Measurements from ENCODE around the gene GPA33.

Gene GPA33

GRCh38 chr1:167056529-167057231 lies 33.5 kb downstream of the GPA33 start:
- Histone ChIP-seq H3K27me3 (replicated peaks; ENCODE audit: control insufficient read depth, insufficient read depth, low read length) (no peaks in the 10 kb centered on the region; the same call in 1 of the 2 replicates), H3K36me3 (ENCODE audit: control insufficient read depth, insufficient read depth, low read length) (no peaks in the 10 kb centered on the region), H3K4me3 (replicated peaks; ENCODE audit: low read depth, low read length) (no peak overlapping the region)
- no peak for TF ChIP-seq CTCF (IDR thresholded peaks at IDR 0.05; ENCODE audit: insufficient read depth, low read length, poor library complexity, severe bottlenecking)
- no peak for DNase-seq (ENCODE audit: extremely low read depth, insufficient read length)

GRCh38 chr1:167054946-167055630 lies 35.1 kb downstream of the GPA33 start:
- Histone ChIP-seq H3K36me3 (ENCODE audit: control insufficient read depth, insufficient read depth, low read length) (no peaks in the 10 kb centered on the region), H3K27me3 (replicated peaks; ENCODE audit: control insufficient read depth, insufficient read depth, low read length) (no peaks in the 10 kb centered on the region; the same call in 1 of the 2 replicates), H3K4me3 (replicated peaks; ENCODE audit: low read depth, low read length) (no peak overlapping the region)
- no peak for TF ChIP-seq CTCF (IDR thresholded peaks at IDR 0.05; ENCODE audit: insufficient read depth, low read length, poor library complexity, severe bottlenecking)
- DNase-seq (ENCODE audit: extremely low read depth, insufficient read length) = no peak

- Histone ChIP-seq H3K27me3 (replicated peaks; ENCODE audit: control insufficient read depth, insufficient read depth, low read length) (no peaks in the 10 kb centered on the region; the same call in 1 of the 2 replicates), H3K36me3 (ENCODE audit: control insufficient read depth, insufficient read depth, low read length) (no peaks in the 10 kb centered on the region), H3K4me3 (replicated peaks; ENCODE audit: low read depth, low read length) (no peak overlapping the region)
- no peak for TF ChIP-seq CTCF (IDR thresholded peaks at IDR 0.05; ENCODE audit: insufficient read depth, low read length, poor library complexity, severe bottlenecking)
- DNase-seq (ENCODE audit: extremely low read depth, insufficient read length) = no peak
Observed at GRCh38 chr1:167054531-167054930, 35.6 kb downstream of the GPA33 start.

DNA sequence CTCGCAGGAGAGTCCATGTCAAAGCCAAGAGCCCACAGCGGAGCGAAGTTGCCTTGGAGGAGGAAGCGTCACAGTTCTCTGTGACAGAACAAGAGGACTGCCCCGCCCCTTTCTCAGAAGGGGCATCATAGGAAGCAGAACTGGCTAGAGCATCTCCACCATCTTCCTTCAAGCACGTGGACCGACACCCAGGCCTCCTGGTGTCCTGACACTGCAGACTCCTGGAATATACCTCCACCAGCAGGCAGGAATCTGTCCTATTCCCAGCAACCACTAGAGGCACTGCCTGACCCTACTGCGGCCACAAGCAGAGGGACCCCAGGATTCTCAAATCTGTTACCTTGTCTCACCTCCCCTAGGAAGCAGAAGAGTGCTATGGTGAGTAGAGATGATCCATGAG lies 37.8 kb downstream of the GPA33 start:
- peak; percentile 43 for TF ChIP-seq CTCF (IDR thresholded peaks at IDR 0.05; ENCODE audit: insufficient read depth, low read length, poor library complexity, severe bottlenecking)
- no peak for DNase-seq (ENCODE audit: extremely low read depth, insufficient read length)
- H3K27me3 ChIP-seq (replicated peaks; ENCODE audit: control insufficient read depth, insufficient read depth, low read length) = no peaks in the 10 kb centered on the region; the same call in 1 of the 2 replicates
- no peaks in the 10 kb centered on the region for H3K36me3 ChIP-seq (ENCODE audit: control insufficient read depth, insufficient read depth, low read length)
- H3K4me3 ChIP-seq (replicated peaks; ENCODE audit: low read depth, low read length) = no peak overlapping the region

- H3K27me3 ChIP-seq (replicated peaks; ENCODE audit: control insufficient read depth, insufficient read depth, low read length) = no peaks in the 10 kb centered on the region; the same call in 1 of the 2 replicates
- no peaks in the 10 kb centered on the region for H3K36me3 ChIP-seq (ENCODE audit: control insufficient read depth, insufficient read depth, low read length)
- DNase-seq (ENCODE audit: extremely low read depth, insufficient read length) = no peak
- H3K4me3 ChIP-seq (replicated peaks; ENCODE audit: low read depth, low read length) = no peak overlapping the region
- no peak for TF ChIP-seq CTCF (IDR thresholded peaks at IDR 0.05; ENCODE audit: insufficient read depth, low read length, poor library complexity, severe bottlenecking)
Observed at GRCh38 chr1:167051907-167052306, 38.3 kb downstream of the GPA33 start.
